Small intestine (tissue), 7 donors: Measurements from ENCODE around the gene TNNT3. TPM values are rescaled to one million over a fixed set of nuclear protein-coding genes. Genes with fewer than 3 reads are reported as not detected.

Source experiments
- DNase-seq, 2 donors: peaks; one replicate each; pipeline versions ENCODE4 v3.0.0 to v3.0.0-alpha.2; 2013
- FAIRE-seq: peaks from 2 replicates; lab custom pipeline; 2012; peaks lifted over from hg19 to GRCh38; lab: Jason Lieb, UNC
- H3K27ac ChIP-seq, 3 donors: one replicate each; pipeline ENCODE4 v1.5.1; 2013; ENCODE audit warnings: low read length in 2 of 3, mild to moderate bottlenecking in 2 of 3, control low read depth in 1 of 3, inconsistent platforms in 1 of 3, low read depth in 1 of 3, moderate library complexity in 1 of 3
- H3K27me3 ChIP-seq, 3 donors: one replicate each; pipeline ENCODE4 v1.6.1; 2013; ENCODE audit warnings: low read length in 3 of 3, inconsistent platforms in 1 of 3; ENCODE audit not compliant: control insufficient read depth in 3 of 3, insufficient read depth in 3 of 3
- H3K36me3 ChIP-seq, 3 donors: one replicate each; pipeline ENCODE4 v1.6.1; 2013; ENCODE audit warnings: low read length in 3 of 3, inconsistent platforms in 1 of 3, low read depth in 1 of 3, mild to moderate bottlenecking in 1 of 3, moderate library complexity in 1 of 3; ENCODE audit not compliant: control insufficient read depth in 3 of 3, insufficient read depth in 2 of 3
- H3K4me1 ChIP-seq, 3 donors: one replicate each; pipeline ENCODE4 v1.6.1; 2013; ENCODE audit warnings: low read length in 2 of 3, inconsistent platforms in 1 of 3, low read depth in 1 of 3, mild to moderate bottlenecking in 1 of 3, moderate library complexity in 1 of 3; ENCODE audit not compliant: control insufficient read depth in 3 of 3, insufficient read depth in 2 of 3
- H3K4me3 ChIP-seq, 3 donors: one replicate each; pipeline ENCODE4 v1.5.1; 2013; ENCODE audit warnings: low read length in 3 of 3, control low read depth in 1 of 3, inconsistent platforms in 1 of 3, low read depth in 1 of 3, mild to moderate bottlenecking in 1 of 3, moderate library complexity in 1 of 3
- H3K9me3 ChIP-seq, 2 donors: one replicate each; pipeline ENCODE4 v1.6.1; 2013; ENCODE audit warnings: low read depth in 1 of 2, low read length in 1 of 2; ENCODE audit not compliant: control insufficient read depth in 2 of 2, insufficient read depth in 1 of 2
- WGBS, 3 donors: extraction: QIAGEN DNeasy Blood & Tissue Kit; methylation state at CpG; one replicate each; pipeline ENCODE4 v1.1.7; 2013; 5-methylcytosine and 5-hydroxymethylcytosine counted together
- polyA plus RNA-seq, 4 donors: library from polyadenylated mRNA; stranded (reverse) in 3 of 4; unstranded in 1 of 4; fragments of 200-250 nt in 3 of 4; fragments of 120-200 nt in 1 of 4; gene quantifications; one replicate each; pipeline versions ENCODE4 v1.2.1 to v1.2.3, GENCODE V29; 2013
- donor health status: healthy with polysubstance abuse.
- donor health status: control.
- donor health status: control.
- donor health status: Bipolar disorder and iron deficiency.
- donor health status: healthy.

The TNNT3 gene
- polyA plus RNA-seq, 4 donors: 0.66 to 17.7 (median 4.4) TPM

GRCh38 chr11:1970956-1971355 lies 51.5 kb downstream of the TNNT3 start:
- 77% methylated on average over 10 of the region's 15 CpGs; no CpG with 5 or more reads in 2 of the 3 donors for WGBS, 3 donors
- FAIRE-seq: no peak
- H3K9me3 ChIP-seq: no peaks in the 10 kb centered on the region

DNA sequence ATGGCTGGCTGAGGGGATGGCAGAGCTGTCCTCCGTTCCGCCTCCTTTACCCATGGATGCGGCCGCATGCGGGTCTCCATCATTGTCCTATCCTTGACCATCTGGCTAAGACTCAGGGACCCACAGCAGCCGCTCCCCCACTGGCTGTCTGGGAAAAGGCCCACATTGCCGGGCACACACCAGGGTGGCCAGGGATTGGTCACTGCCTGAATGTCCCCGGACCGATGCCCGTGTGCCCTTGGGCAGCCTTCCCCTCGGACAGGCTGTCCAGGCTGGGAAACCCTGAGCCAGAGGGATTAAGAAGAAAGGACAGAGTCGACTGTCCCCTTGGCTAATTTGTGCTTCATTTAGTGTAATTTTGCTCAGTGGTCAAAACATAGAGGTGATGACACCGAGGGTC lies 55.7 kb downstream of the TNNT3 start:
- no peak overlapping the region for H3K4me3 ChIP-seq
- H3K36me3 ChIP-seq: no peaks in the 10 kb centered on the region
- no peaks in the 10 kb centered on the region for H3K27me3 ChIP-seq
- DNase-seq (no peak), FAIRE-seq (no peak)
- no peaks in the 10 kb centered on the region for H3K4me1 ChIP-seq
- no peaks in the 10 kb centered on the region for H3K9me3 ChIP-seq
- WGBS, 3 donors: no CpG with 5 or more reads among the region's 13 CpGs
- no peak overlapping the region for H3K27ac ChIP-seq

More at GRCh38 chr11:1970956-1971355, 51.5 kb downstream of the TNNT3 start:
- Histone ChIP-seq H3K4me3 (no peak overlapping the region), H3K27me3 (no peaks in the 10 kb centered on the region), H3K36me3 (no peaks in the 10 kb centered on the region), H3K27ac (no peak overlapping the region), H3K4me1 (no peaks in the 10 kb centered on the region)
- peak in 1 of 2 donors; percentile 0 for DNase-seq

DNA sequence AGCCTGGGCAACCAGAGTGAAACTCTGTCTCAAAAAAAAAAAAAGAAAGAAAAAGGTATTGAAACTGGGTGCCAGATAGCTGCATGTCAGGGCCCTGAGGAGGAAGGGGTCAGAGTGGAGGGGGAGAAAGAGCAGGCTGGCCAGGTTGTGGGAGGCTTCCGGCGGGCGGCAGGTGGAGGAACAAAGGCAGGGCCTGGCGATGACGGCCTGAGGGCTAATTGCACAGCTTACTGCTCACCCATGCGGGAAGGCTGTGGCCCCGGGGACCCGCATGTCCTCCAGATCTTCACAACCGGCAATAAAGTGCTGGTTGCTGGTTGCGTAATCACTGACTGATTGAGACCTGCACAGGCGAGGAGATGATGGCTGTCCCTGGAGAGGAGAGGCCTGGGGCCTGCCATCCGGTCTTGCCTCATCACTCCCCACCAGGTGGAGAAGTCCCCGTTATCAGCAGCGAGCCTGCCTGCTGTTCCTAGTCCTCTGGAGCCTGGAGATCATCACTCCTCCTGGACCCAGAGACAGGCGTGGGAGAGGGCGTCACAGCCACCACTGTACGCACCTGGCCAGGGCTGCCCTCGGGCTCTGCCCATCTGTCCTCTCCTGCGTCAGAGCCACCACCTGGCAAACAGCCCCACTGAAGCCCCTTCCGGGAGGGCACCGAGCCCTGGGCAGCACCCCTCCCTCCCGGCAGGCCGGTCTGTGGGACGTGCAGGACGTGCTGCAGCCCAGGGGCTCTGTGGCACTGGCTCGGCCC lies 59.4 kb downstream of the TNNT3 start:
- no peaks in the 10 kb centered on the region for H3K27me3 ChIP-seq
- FAIRE-seq (no peak), DNase-seq (no peak)
- H3K27ac ChIP-seq: no peak overlapping the region
- H3K36me3 ChIP-seq: no peaks in the 10 kb centered on the region
- no peak overlapping the region for H3K4me3 ChIP-seq
- 37 to 55% methylated on average over 3 to 11 of the region's 26 CpGs; no CpG with 5 or more reads in 1 of the 3 donors for WGBS, 3 donors
- no peaks in the 10 kb centered on the region for H3K9me3 ChIP-seq
- peaks cover 0 to 4% (median 0%) of the 10 kb centered on the region in 3 donors for H3K4me1 ChIP-seq

DNA sequence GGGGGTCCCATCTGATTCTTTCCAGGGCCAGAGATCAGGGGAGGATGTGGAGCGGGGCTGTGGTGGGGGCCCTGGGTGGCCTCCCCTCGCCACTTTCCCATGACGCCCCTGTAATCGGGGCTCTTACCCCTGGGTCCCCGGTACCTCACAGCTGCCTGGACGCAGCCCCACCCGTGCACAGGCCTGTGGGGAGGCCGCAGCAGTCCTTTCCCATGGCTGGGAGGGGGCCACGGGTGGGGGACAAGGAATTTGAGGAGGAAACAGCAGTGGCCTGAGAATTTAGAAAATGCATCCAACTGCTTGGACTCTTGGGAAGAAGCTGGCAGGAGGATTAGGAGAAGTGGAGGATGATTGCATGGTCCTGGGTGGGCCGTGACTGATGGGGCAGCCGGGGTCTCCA lies 60.1 kb downstream of the TNNT3 start:
- Histone ChIP-seq H3K4me3 (no peak overlapping the region), H3K27me3 (no peaks in the 10 kb centered on the region), H3K36me3 (no peaks in the 10 kb centered on the region), H3K9me3 (no peaks in the 10 kb centered on the region), H3K4me1 (peaks cover 0 to 4% (median 0%) of the 10 kb centered on the region in 3 donors), H3K27ac (no peak overlapping the region)
- FAIRE-seq (no peak), DNase-seq (no peak)
- 62% methylated on average over 5 of the region's 11 CpGs; no CpG with 5 or more reads in 2 of the 3 donors for WGBS, 3 donors

DNA sequence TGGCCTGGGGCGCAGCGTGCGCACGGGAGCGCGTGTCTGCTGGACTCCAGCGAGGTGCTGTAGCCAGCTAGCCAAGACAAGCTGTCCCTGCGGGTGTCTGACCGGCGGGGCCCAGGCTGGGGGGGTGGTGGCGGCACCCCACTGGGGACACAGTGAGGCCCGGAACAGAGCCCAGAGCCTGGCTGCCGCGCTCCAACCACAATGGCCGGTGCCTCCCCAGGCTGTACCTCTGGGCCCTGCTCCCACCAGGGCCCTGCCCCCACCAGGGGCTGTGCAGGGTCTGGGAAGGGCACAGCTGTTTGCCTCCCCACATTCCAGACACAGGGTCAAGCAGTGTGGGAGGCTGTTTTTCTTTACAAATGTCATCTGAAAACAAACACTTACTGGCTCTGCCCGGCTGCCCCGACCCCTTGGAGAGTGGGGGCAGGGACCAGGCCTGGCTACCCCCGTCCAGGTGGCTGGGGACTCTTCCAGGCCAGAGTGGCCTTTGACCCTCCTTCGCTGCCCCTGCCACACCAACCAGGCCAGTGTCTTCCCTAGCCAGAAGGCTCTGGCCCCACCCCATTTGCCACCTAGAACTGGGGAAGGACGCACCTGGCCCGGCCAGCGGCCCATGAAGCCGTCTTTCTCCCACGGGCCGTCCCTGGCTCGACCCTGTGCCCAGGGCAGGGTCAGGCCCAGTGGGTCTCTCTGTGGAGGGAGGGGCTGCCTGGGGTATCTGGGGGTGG lies 63.5 kb downstream of the TNNT3 start:
- Histone ChIP-seq H3K27me3 (no peaks in the 10 kb centered on the region), H3K27ac (no peak overlapping the region), H3K36me3 (no peaks in the 10 kb centered on the region), H3K4me1 (peaks cover 0 to 4% (median 0%) of the 10 kb centered on the region in 3 donors), H3K9me3 (no peaks in the 10 kb centered on the region), H3K4me3 (no peak overlapping the region)
- DNase-seq (no peak), FAIRE-seq (no peak)
- WGBS, 3 donors: no CpG with 5 or more reads among the region's 26 CpGs

- Histone ChIP-seq H3K27ac (no peak overlapping the region), H3K36me3 (no peaks in the 10 kb centered on the region), H3K4me3 (no peak overlapping the region), H3K4me1 (peaks cover 0 to 5% (median 0%) of the 10 kb centered on the region in 3 donors), H3K9me3 (no peaks in the 10 kb centered on the region), H3K27me3 (no peaks in the 10 kb centered on the region)
- peak in 1 of 2 donors; percentile 8 for DNase-seq
- no peak for FAIRE-seq
- 41 to 77% (median 63%) methylated on average over 2 to 12 of the region's 12 CpGs for WGBS, 3 donors
Observed at GRCh38 chr11:1983601-1983961, 64.1 kb downstream of the TNNT3 start.

DNA sequence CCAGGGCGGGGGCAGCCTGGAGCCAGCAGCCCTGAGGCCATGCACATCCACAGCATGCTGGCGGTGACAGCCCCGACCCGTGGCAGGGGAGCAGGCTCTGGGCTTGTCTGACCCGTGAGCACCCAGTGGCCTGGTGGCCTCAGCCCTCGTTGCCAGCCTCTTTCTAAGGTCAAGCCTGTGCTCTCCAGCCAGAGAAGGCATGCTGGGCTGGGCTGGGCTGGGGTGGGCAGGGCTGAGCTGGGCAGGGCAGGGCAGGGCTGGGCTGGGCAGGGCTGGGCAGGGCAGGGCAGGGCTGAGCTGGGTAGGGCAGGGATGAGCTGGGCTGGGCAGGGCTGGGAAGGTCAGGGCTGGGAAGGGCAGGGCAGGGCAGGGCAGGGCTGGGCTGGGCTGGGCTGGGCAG lies 67.5 kb downstream of the TNNT3 start:
- H3K27me3 ChIP-seq: no peaks in the 10 kb centered on the region
- FAIRE-seq: no peak
- H3K9me3 ChIP-seq: no peaks in the 10 kb centered on the region
- H3K27ac ChIP-seq: no peak overlapping the region
- no peak overlapping the region for H3K4me3 ChIP-seq
- DNase-seq: no peak
- WGBS, 3 donors: no CpG with 5 or more reads among the region's 6 CpGs
- no peaks in the 10 kb centered on the region for H3K36me3 ChIP-seq
- H3K4me1 ChIP-seq: peaks cover 0 to 9% (median 0%) of the 10 kb centered on the region in 3 donors

DNA sequence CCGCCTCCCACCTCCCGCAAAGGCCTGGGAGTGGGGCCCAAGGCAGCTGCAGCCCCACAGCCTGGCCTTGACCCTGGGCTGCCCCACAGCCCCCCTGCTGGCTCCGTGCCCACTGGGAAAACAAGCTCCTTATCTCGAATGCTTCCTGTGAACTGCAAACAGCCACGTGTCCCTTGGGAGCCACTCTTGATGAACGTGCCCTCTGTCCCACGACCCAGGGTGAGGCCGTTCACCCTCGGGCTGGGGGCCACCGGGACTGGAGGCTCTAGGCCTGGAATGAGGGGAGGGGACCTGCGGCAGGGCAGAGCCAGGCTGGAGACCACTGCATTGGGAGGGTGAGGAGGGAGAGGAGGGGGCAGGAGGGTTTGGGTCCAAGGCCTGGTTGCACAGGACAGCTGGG lies 68.7 kb downstream of the TNNT3 start:
- no peaks in the 10 kb centered on the region for H3K36me3 ChIP-seq
- H3K4me1 ChIP-seq: peaks cover 0 to 11% (median 0%) of the 10 kb centered on the region in 3 donors
- H3K4me3 ChIP-seq: no peak overlapping the region
- H3K9me3 ChIP-seq: no peaks in the 10 kb centered on the region
- DNase-seq: no peak
- WGBS, 3 donors: no CpG with 5 or more reads among the region's 11 CpGs
- no peak for FAIRE-seq
- no peak overlapping the region for H3K27ac ChIP-seq
- no peaks in the 10 kb centered on the region for H3K27me3 ChIP-seq
